GM20431 (cell line): ENCODE measurements around the gene CNTNAP2.

Experiments
- in situ Hi-C: fragments of 300-500 bp; cut with MseI, MboI; formaldehyde crosslinking; loops from one replicate; pipeline ENCODE4 v1.15.0; 2020; ENCODE audit warnings: low sequenced_read_pairs; ENCODE audit not compliant: unreplicated experiment

CNTNAP2 gene

GRCh38 chr7:146405737-146406136 is 289.1 kb downstream of the CNTNAP2 start:
- in situ Hi-C loops, result no loop called here

GRCh38 chr7:146411975-146412374 is 295.4 kb downstream of the CNTNAP2 start:
- in situ Hi-C loops, result no loop called here

GRCh38 chr7:146412781-146413180 is 296.2 kb downstream of the CNTNAP2 start:
- in situ Hi-C loops, result no loop called here

- in situ Hi-C loops, result no loop called here
Observed at GRCh38 chr7:146414373-146414772, 297.8 kb downstream of the CNTNAP2 start.

GRCh38 chr7:146414937-146415336 is 298.3 kb downstream of the CNTNAP2 start:
- in situ Hi-C loops, result no loop called here

- in situ Hi-C loops, result no loop called here
Observed at GRCh38 chr7:146417176-146417575, 300.6 kb downstream of the CNTNAP2 start.

- in situ Hi-C loops, result no loop called here
Observed at GRCh38 chr7:146423446-146423845, 306.8 kb downstream of the CNTNAP2 start.

GRCh38 chr7:146424084-146424483 is 307.5 kb downstream of the CNTNAP2 start:
- in situ Hi-C loops, result no loop called here

GRCh38 chr7:146433501-146433900 is 316.9 kb downstream of the CNTNAP2 start:
- in situ Hi-C loops, result no loop called here

- in situ Hi-C loops, result no loop called here
Observed at GRCh38 chr7:146443102-146443501, 326.5 kb downstream of the CNTNAP2 start.

GRCh38 chr7:146449625-146450024 is 333.0 kb downstream of the CNTNAP2 start:
- in situ Hi-C loops, result no loop called here

GRCh38 chr7:146455091-146455655 is 338.6 kb downstream of the CNTNAP2 start:
- in situ Hi-C loops, result no loop called here

- in situ Hi-C loops, result no loop called here
Observed at GRCh38 chr7:146479040-146479439, 362.4 kb downstream of the CNTNAP2 start.

GRCh38 chr7:146486519-146486918 is 369.9 kb downstream of the CNTNAP2 start:
- in situ Hi-C loops, result no loop called here

GRCh38 chr7:146492017-146492416 is 375.4 kb downstream of the CNTNAP2 start:
- in situ Hi-C loops, result no loop called here

GRCh38 chr7:146494952-146495596 is 378.5 kb downstream of the CNTNAP2 start:
- in situ Hi-C loops, result no loop called here

- in situ Hi-C loops, result no loop called here
Observed at GRCh38 chr7:146496657-146497056, 380.1 kb downstream of the CNTNAP2 start.

GRCh38 chr7:146499970-146500369 is 383.4 kb downstream of the CNTNAP2 start:
- in situ Hi-C loops, result no loop called here

- in situ Hi-C loops, result no loop called here
Observed at GRCh38 chr7:146503844-146504243, 387.2 kb downstream of the CNTNAP2 start.

GRCh38 chr7:146510088-146510680 is 393.6 kb downstream of the CNTNAP2 start:
- in situ Hi-C loops, result no loop called here

GRCh38 chr7:146514304-146514703 is 397.7 kb downstream of the CNTNAP2 start:
- in situ Hi-C loops, result no loop called here

GRCh38 chr7:146528581-146528980 is 412.0 kb downstream of the CNTNAP2 start:
- in situ Hi-C loops, result no loop called here
